H1 (cell line): Measurements from ENCODE around the gene PPIP5K1. TPM values are rescaled to one million over a fixed set of nuclear protein-coding genes. Genes with fewer than 3 reads are reported as not detected.

Experiments used
- ATF2 ChIP-seq: IDR thresholded peaks from 2 replicates; pipeline ENCODE4 v1.6.1; 2012; ENCODE audit warnings: low read length, inconsistent platforms
- EP300 ChIP-seq, 2 experiments: IDR thresholded peaks; 1 replicate in 1 of 2; 2 replicates in 1 of 2; pipeline ENCODE4 v1.6.1; 2011 to 2012; ENCODE audit warnings: low read depth in 2 of 2, low read length in 2 of 2, mild to moderate bottlenecking in 2 of 2, borderline replicate concordance in 1 of 2, inconsistent platforms in 1 of 2, moderate library complexity in 1 of 2
- SP4 ChIP-seq: IDR thresholded peaks from 2 replicates; pipeline ENCODE4 v1.6.1; 2012; ENCODE audit warnings: low read length, inconsistent platforms
- SRF ChIP-seq: IDR thresholded peaks from 2 replicates; pipeline ENCODE4 v1.6.1; 2011; ENCODE audit warnings: mild to moderate bottlenecking, low read depth, low read length, moderate library complexity
- polyA plus RNA-seq, 7 experiments: library from polyadenylated mRNA; depleted of rRNA in 3 of 7; stranded (reverse) in 5 of 7; unstranded in 2 of 7; fragments of >200 nt in 5 of 7; fragments of 200-250 nt in 2 of 7; gene quantifications; 1 replicate in 5 of 7; 2 replicates in 1 of 7; 4 replicates in 1 of 7; pipeline versions ENCODE4 v1.2.1 to v1.2.3, GENCODE V29; 2011 to 2013; ENCODE audit warnings: missing spikeins in 2 of 7, mixed read lengths in 2 of 7
- total RNA-seq: library from RNA; stranded (reverse); fragmentation: NEBNext Ultra II Directional; extraction: Animal tissue kit (Norgen Biotek cat#: 25700); gene quantifications from 2 replicates; pipeline ENCODE4 v1.2.1, GENCODE V29; 2021

PPIP5K1 gene
- total and polyA plus RNA-seq, 2 of the 8 experiments (the other 6 are each of a cell fraction or from before 2014, with no cell fraction given): 18.8 to 22.7 TPM

- no peak for TF ChIP-seq EP300 (IDR thresholded peaks at IDR 0.05; ENCODE audit: borderline replicate concordance in 1 of 2, low read depth in 2 of 2, low read length in 2 of 2)
- TF ChIP-seq SP4: no peak
- TF ChIP-seq SRF: no peak
- no peak for TF ChIP-seq ATF2
- TF ChIP-seq, all 59 proteins: peak for 0
These were observed 44.6 kb downstream of the PPIP5K1 start (continued) for GRCh38 chr15:43545426-43545825.
